HG03439 (cell line): ENCODE results near the gene ECE1.
A peak's percentile ranks its signal among the peaks of the same experiment; 100 is the strongest.
"Not testable (repeated sequence)": the region's sequence is repeated elsewhere in the genome, so short reads cannot be mapped to it uniquely, and the experiment has no call there.

ENCODE experiments used
- ATAC-seq: cut with Tn5 transposase; IDR thresholded peaks from one replicate; pipeline ENCODE4 v1.9.1; 2021; ENCODE audit warnings: mild to moderate bottlenecking, moderate library complexity; ENCODE audit not compliant: unreplicated experiment

ECE1 gene

GRCh38 chr1:21188235-21188634 is 102.0 kb downstream of the ECE1 start:
- ATAC-seq: no peak

- ATAC-seq: no peak
Observed at GRCh38 chr1:21185221-21185731, 105.0 kb downstream of the ECE1 start.

- no peak for ATAC-seq
Observed at GRCh38 chr1:21184276-21184675, 106.0 kb downstream of the ECE1 start.

DNA sequence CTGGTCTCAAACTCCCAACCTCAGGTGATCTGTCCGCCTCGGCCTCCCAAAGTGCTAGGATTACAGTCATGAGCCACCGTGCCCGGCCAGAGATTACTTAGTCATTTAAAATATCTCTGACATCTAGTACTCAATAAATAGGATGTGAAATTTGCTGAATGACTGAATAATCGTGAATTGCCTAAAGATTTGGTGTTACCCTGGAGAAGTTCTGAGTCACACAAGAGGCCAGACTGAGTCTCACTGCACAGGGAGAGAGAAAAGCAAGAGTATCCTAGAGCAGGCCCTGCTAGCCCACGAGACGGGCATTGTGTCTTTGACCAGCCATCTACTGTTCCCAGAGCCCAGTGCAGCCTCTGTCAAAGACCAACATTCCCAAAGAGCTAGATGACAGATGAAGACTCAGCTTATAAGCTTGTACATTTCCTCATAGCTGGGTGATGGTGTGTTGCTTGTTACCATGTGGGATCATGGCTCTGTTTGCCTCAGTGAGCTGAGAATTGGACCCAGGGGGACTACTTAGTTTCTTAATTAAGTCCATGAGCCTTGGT is 108.0 kb downstream of the ECE1 start:
- ATAC-seq: no peak

GRCh38 chr1:21178271-21178670 is 112.0 kb downstream of the ECE1 start:
- ATAC-seq: not testable (repeated sequence)

DNA sequence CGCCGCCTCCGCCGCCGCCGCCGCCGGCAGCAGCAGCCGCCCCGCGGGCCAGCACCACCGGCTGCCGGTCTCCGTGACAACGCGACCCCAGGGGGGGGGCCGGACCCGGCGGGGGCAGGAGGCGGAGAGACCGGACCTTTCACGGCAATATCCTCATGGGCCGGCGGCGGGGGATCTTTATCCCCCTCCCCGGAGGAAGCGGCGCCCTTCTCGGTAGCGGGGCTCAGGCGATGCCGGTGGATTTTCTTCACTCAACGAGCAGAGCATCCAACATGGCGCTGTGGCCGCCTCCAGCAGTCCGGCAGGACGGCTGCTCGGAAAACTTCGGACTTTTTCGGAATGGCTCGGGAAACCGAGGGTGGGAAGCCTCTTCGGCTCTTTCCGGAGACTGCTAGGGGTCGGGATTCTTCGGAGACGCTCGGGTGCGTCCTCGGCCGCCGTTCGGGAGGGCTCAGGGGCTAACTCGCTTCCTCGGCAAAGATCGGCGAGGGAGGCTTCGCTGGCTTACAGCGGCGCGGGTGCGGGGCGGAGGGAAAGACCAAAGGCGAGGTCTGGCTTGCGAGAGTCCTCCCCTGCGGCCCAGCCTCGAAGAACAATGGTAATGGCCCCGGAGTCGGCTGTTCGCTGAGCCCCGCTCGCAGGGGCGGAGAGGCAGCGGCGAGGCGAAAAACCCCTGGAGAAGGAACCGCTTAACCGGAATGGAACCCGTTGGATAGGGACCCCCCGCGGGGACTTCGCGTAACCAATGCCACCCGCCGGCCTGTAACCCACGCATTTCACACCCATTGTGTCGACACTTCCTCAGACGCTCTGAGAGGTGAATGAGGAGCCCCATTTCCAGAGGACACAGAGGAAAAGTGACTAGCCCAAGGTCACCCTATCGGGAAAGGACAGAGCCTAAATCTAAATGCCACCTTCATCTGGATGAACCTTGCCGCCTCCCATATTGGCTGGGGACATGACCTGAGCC is 113.4 kb downstream of the ECE1 start, which contains the start of gene EIF4G3:
Gene EIF4G3 (minus strand): TSS at position 312 of the 970 bp plus-strand sequence. CDS start 174,155 bp downstream, outside the sequence.
- ATAC-seq: peak; percentile 93

GRCh38 chr1:21175670-21176581 is 114.3 kb downstream of the ECE1 start:
- peak; percentile 13 for ATAC-seq

GRCh38 chr1:21175324-21175669 is 115.0 kb downstream of the ECE1 start:
- no peak for ATAC-seq

DNA sequence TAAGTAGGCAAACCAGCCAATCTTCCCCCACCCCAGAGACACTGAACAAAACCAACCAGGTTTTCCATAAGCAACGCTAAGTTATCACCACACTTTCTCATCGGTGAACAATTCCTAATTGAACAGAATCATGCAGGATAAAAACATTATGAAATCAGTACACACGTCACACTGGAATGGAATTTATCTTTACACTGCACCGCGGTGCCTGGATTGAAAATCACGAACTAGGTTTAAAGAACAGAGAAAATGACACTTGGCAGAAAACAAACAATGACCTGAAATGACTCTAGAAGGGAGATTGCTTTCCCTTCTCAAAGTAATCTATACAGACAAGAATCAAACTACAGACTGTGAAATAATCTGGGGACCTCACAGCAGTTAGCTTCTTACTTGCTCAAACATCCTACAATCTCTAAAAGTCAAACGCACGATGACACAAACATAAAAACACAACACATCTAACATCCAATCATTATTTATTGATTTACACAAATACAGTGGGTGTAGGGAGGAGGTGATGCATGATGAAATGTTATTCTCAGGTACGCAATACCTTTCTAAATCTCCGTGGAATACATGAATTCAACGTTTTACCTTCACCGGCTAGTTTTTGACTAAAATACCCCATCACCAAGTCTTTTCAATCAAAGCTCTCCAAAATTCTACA is 115.5 kb downstream of the ECE1 start:
- no peak for ATAC-seq

GRCh38 chr1:21174230-21174629 is 116.0 kb downstream of the ECE1 start:
- no peak for ATAC-seq

- ATAC-seq: not testable (repeated sequence)
Observed at GRCh38 chr1:21173096-21173495, 117.2 kb downstream of the ECE1 start.

DNA sequence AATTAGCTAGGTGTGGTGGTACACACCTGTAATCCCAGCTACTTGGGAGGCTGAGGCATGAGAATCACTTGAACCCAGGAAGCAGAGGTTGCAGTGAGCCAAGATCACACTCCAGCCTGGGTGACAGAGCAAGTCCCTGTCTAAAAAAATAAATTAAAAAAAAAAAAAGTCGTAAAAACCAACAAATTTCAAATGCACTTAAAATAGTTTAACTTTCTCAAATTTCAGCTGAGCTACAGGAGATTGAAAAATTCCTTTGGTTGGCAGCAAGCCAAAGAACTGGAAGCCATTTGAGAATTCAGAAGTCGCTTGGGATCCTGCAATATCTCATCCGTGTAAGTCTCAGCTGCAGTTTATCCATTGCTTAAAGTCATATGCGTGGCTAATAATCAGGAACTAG is 119.4 kb downstream of the ECE1 start:
- not testable (repeated sequence) for ATAC-seq

DNA sequence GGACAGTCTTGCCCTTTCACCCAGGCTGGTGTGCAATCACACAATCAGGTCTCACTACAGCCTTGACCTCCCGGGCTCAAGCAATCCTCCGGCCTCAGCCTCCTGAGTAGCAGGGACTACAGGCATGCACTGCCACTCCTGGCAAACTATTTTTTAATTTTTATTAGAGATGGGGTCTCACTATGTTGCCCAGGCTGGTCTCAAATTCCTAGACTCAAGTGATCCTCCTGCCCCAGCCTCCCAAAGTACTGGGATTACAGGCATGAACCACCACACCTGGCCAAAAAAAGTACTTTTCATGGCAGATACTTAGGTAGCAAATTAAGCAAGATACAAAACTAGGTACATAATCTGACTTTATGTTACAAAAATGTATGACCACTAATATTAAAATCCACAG is 121.8 kb downstream of the ECE1 start:
- no peak for ATAC-seq
